A549 (cell line): Measurements from ENCODE around the gene PSME3IP1. TPM values are rescaled to one million over a fixed set of nuclear protein-coding genes. Genes with fewer than 3 reads are reported as not detected.

Experiments
- ATAC-seq, 2 experiments: fragments of 200-7000 bp in 1 of 2; fragments of >200 bp in 1 of 2; cut with Nextera tagmentation in 1 of 2; cut with Tn5 transposase in 1 of 2; 3 replicates each; pipeline versions ENCODE4 v1.8.0 to v1.9.1; 2018 to 2020; ENCODE audit warnings: mild to moderate bottlenecking in 1 of 2, moderate library complexity in 1 of 2
- CTCF ChIA-PET: fragments of 300-600 bp; sonication (Branson Sonifier 250); formaldehyde crosslinking; extraction: SDS; loops from one replicate; lab custom pipeline; 2021; ENCODE audit warnings: antibody characterized with exemption, inconsistent platforms; lab: Yijun Ruan, JAX
- POLR2A ChIA-PET: fragments of 350-600 bp; formaldehyde crosslinking; extraction: SDS; loops from one replicate; lab custom pipeline; 2021; ENCODE audit warnings: antibody characterized with exemption, inconsistent platforms; lab: Yijun Ruan, JAX
- DNase-seq, 2 experiments: peaks; one replicate each; pipeline versions ENCODE4 v3.0.0 to v3.0.0-alpha.2; 2011 to 2016; ENCODE audit warnings: low read depth in 1 of 2, low spot score in 1 of 2
- FAIRE-seq: peaks from 2 replicates; lab custom pipeline; 2011; peaks lifted over from hg19 to GRCh38; lab: Jason Lieb, UNC
- H3K27ac ChIP-seq, 2 experiments: fragments of >200 bp; sonication (Bioruptor Twin); formaldehyde crosslinking; 3 replicates each; pipeline ENCODE4 v1.5.1; 2016 to 2017
- H3K4me1 ChIP-seq: fragments of >200 bp; sonication (Bioruptor Twin); formaldehyde crosslinking; 3 replicates; pipeline ENCODE4 v1.6.1; 2016
- H3K4me2 ChIP-seq: fragments of >200 bp; sonication (Bioruptor Twin); formaldehyde crosslinking; 3 replicates; pipeline ENCODE4 v1.6.1; 2016
- H3K4me3 ChIP-seq: fragments of >200 bp; sonication (Bioruptor Twin); formaldehyde crosslinking; 3 replicates; pipeline ENCODE4 v1.5.1; 2016
- H3K9me3 ChIP-seq: fragments of >200 bp; sonication (Bioruptor Twin); formaldehyde crosslinking; 3 replicates; pipeline ENCODE4 v1.6.1; 2016
- CBX2 ChIP-seq: fragments of 200-600 bp; sonication (generic); IDR thresholded peaks from 2 replicates; pipeline ENCODE4 v1.6.1; 2016; ENCODE audit warnings: low read depth, mild to moderate bottlenecking, borderline replicate concordance
- CTCF ChIP-seq: fragments of >200 bp; sonication (Bioruptor Twin); formaldehyde crosslinking; IDR thresholded peaks from 3 replicates; pipeline ENCODE4 v1.5.1; 2016
- EHF ChIP-seq: fragments of 250-450 bp; sonication (Bioruptor Pico); IDR thresholded peaks from 2 replicates; pipeline ENCODE4 v1.5.0; 2020; ENCODE audit warnings: mild to moderate bottlenecking
- EP300 ChIP-seq, 2 experiments: fragments of >200 bp; sonication (Bioruptor Twin); formaldehyde crosslinking; IDR thresholded peaks; 2 replicates in 1 of 2; 3 replicates in 1 of 2; pipeline ENCODE4 v1.6.1; 2016 to 2017
- FOXS1 ChIP-seq: fragments of 250-450 bp; sonication (Bioruptor Pico); IDR thresholded peaks from 2 replicates; pipeline ENCODE4 v1.5.0; 2020; ENCODE audit warnings: mild to moderate bottlenecking, moderate library complexity
- GATA3 ChIP-seq: IDR thresholded peaks from 2 replicates; pipeline ENCODE4 v1.6.1; 2012; ENCODE audit warnings: borderline replicate concordance
- HEYL ChIP-seq: fragments of 250-450 bp; sonication (Bioruptor Pico); IDR thresholded peaks from 2 replicates; pipeline ENCODE4 v1.8.0; 2021; ENCODE audit warnings: mild to moderate bottlenecking, moderate library complexity
- JUN ChIP-seq, 2 experiments: fragments of >200 bp; sonication (Bioruptor Twin); formaldehyde crosslinking; IDR thresholded peaks; 2 replicates in 1 of 2; 3 replicates in 1 of 2; pipeline ENCODE4 v1.6.1; 2016 to 2017
- KDM5A ChIP-seq: fragments of 200-600 bp; sonication (generic); IDR thresholded peaks from 2 replicates; pipeline ENCODE4 v1.6.1; 2016; ENCODE audit warnings: antibody characterized with exemption, mild to moderate bottlenecking
- MAX ChIP-seq: IDR thresholded peaks from 2 replicates; pipeline ENCODE4 v1.6.1; 2012
- MAZ ChIP-seq: fragments of 150-350 bp; IDR thresholded peaks from 2 replicates; pipeline ENCODE4 v1.6.1; 2014; ENCODE audit warnings: antibody characterized with exemption, low read depth, low read length, borderline replicate concordance
- MYC ChIP-seq: IDR thresholded peaks from 2 replicates; pipeline ENCODE4 v1.6.1; 2012; ENCODE audit warnings: mild to moderate bottlenecking, inconsistent platforms, low read length, improper control_type of control experiment, borderline replicate concordance
- NPAS2 ChIP-seq: fragments of 250-450 bp; sonication (Bioruptor Pico); IDR thresholded peaks from 2 replicates; pipeline ENCODE4 v1.8.0; 2022; ENCODE audit warnings: mild to moderate bottlenecking, moderate library complexity, borderline replicate concordance
- PHF8 ChIP-seq: fragments of 200-600 bp; sonication (generic); IDR thresholded peaks from 2 replicates; pipeline ENCODE4 v1.6.1; 2016; ENCODE audit warnings: low read depth, mild to moderate bottlenecking, antibody characterized with exemption, moderate library complexity, borderline replicate concordance
- POLR2A ChIP-seq: IDR thresholded peaks from 2 replicates; pipeline ENCODE4 v1.6.1; 2012; ENCODE audit warnings: mild to moderate bottlenecking, low read length
- POLR2AphosphoS2 ChIP-seq: conservative IDR thresholded peaks from 2 replicates; pipeline ENCODE4 v1.6.1; 2012; ENCODE audit warnings: low read length, improper control_type of control experiment, inconsistent platforms
- RAD21 ChIP-seq, 2 experiments: fragments of >200 bp in 1 of 2; sonication (Bioruptor Twin) in 1 of 2; formaldehyde crosslinking in 1 of 2; IDR thresholded peaks in 1 of 2; conservative IDR thresholded peaks in 1 of 2; 2 replicates in 1 of 2; 3 replicates in 1 of 2; pipeline ENCODE4 v1.6.1; 2012 to 2018; ENCODE audit warnings: inconsistent platforms in 1 of 2
- RCOR1 ChIP-seq: fragments of 150-350 bp; IDR thresholded peaks from 2 replicates; pipeline ENCODE4 v1.6.1; 2014; ENCODE audit warnings: antibody characterized with exemption, low read length, low read depth
- RFX5 ChIP-seq: fragments of 450-650 bp; IDR thresholded peaks from 2 replicates; pipeline ENCODE4 v1.7.1; 2014; ENCODE audit warnings: antibody characterized with exemption, mild to moderate bottlenecking, moderate library complexity
- RNF2 ChIP-seq: fragments of 200-600 bp; sonication (generic); IDR thresholded peaks from 2 replicates; pipeline ENCODE4 v1.6.1; 2016; ENCODE audit warnings: low read depth, mild to moderate bottlenecking, antibody characterized with exemption, moderate library complexity, borderline replicate concordance
- TFCP2L1 ChIP-seq: fragments of 250-450 bp; sonication (Bioruptor Pico); IDR thresholded peaks from 2 replicates; pipeline ENCODE4 v1.5.0; 2021; ENCODE audit warnings: mild to moderate bottlenecking
- TP53 ChIP-seq: fragments of 250-450 bp; sonication (Bioruptor Pico); IDR thresholded peaks from 2 replicates; pipeline ENCODE4 v1.5.0; 2021; ENCODE audit warnings: mild to moderate bottlenecking, moderate library complexity
- ZFP36 ChIP-seq: fragments of 450-650 bp; IDR thresholded peaks from 2 replicates; pipeline ENCODE4 v1.6.1; 2014; ENCODE audit warnings: borderline replicate concordance; ENCODE audit not compliant: partially characterized antibody
- ZNF302 ChIP-seq: fragments of 250-450 bp; sonication (Bioruptor Pico); IDR thresholded peaks from 2 replicates; pipeline ENCODE4 v1.9.0; 2021; ENCODE audit warnings: inconsistent platforms, mild to moderate bottlenecking, moderate library complexity
- WGBS: methylation state at CpG from one replicate; pipeline ENCODE4 v1.1.6; 2017; ENCODE audit errors: missing lambda C conversion rate; 5-methylcytosine and 5-hydroxymethylcytosine counted together
- polyA plus RNA-seq, 4 experiments: library from polyadenylated mRNA; depleted of rRNA in 3 of 4; stranded (reverse); fragments of >200 nt; fragmentation: RNase III in 1 of 4; extraction: RNeasy Plus Mini Kit Qiagen cat#74134 plus additional on column Dnase treatment in 1 of 4; gene quantifications; 2 replicates in 3 of 4; 3 replicates in 1 of 4; pipeline ENCODE4 v1.2.3, GENCODE V29; 2011 to 2017
- TF ChIP-seq, protein P1 (sequence below): fragments of >200 bp; sonication (Bioruptor Twin); formaldehyde crosslinking; IDR thresholded peaks from 2 replicates; pipeline ENCODE4 v1.6.1; 2016
- TF ChIP-seq, protein P2 (sequence below): IDR thresholded peaks from 2 replicates; pipeline ENCODE4 v1.6.1; 2012; ENCODE audit warnings: low read depth, borderline replicate concordance

The PSME3IP1 gene
- polyA plus RNA-seq, 2 of the 4 experiments (the other 2 are of a cell fraction): 155 to 159 TPM

DNA sequence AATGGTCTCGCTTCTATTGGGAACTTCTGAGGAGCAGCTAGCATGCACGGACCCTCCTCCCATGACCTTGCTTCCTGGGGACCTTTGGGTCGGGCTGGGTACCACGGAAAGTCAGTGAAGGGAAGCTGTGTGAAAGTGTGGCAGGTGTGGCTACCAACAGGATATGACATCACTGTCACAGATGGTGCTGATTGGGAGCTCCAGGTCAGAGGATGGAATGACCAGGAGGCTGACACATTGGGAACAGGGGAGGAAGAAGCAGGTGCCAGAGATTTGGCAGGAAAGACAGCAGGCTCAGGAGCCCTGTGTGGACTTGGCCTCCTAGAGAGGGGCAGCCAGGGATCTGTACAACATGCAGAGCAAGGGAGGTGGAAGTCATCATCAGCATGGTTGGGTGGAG is 59.4 kb downstream of the PSME3IP1 start:
- no peak for FAIRE-seq
- CTCF ChIA-PET: interaction anchor here (1.2 to 3.5 kb wide), 4 partner anchors 11 to 42 kb away, joined by 3 to 19 read pairs (median 6); partner anchors contain the start of gene CPNE2
- Histone ChIP-seq H3K4me3 (no peak overlapping the region), H3K27ac (no peak overlapping the region)
- TF ChIP-seq RFX5 (no peak), MYC (no peak), ZNF302 (CRISPR knock-in tag) (no peak), PHF8 (no peak), ZFP36 (no peak), RNF2 (no peak), KDM5A (no peak), RAD21 (conservative IDR thresholded peaks at IDR 0.05 in 1 of 2, IDR thresholded peaks at IDR 0.05 in 1 of 2) (no peak), JUN (IDR thresholded peaks at IDR 0.05) (no peak), POLR2AphosphoS2 (no peak), FOXS1 (no peak), RCOR1 (no peak), CBX2 (no peak), NPAS2 (no peak), TP53 (CRISPR knock-in tag) (no peak)
- TF ChIP-seq, protein P1, sequence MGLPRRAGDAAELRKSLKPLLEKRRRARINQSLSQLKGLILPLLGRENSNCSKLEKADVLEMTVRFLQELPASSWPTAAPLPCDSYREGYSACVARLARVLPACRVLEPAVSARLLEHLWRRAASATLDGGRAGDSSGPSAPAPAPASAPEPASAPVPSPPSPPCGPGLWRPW: no peak
- TF ChIP-seq, all 56 proteins: peak for 0
- Histone ChIP-seq H3K4me1 (no peaks in the 10 kb centered on the region), H3K4me2 (no peak overlapping the region), H3K9me3 (no peaks in the 10 kb centered on the region)
- DNase-seq (no peak), ATAC-seq (no peak)
- WGBS: 91% methylated on average over 4 of the region's 4 CpGs
- POLR2A ChIA-PET: no interaction called here

- CTCF ChIA-PET: interaction anchor here (1.2 to 3.5 kb wide), 4 partner anchors 10 to 42 kb away, joined by 3 to 19 read pairs (median 6); partner anchors contain the start of gene CPNE2
- 89% methylated on average over 4 of the region's 4 CpGs for whole genome bisulfite sequencing
- POLR2A ChIA-PET: no interaction called here
Measured at GRCh38 chr16:57125969-57126368, 59.9 kb downstream of the PSME3IP1 start.

More at GRCh38 chr16:57125969-57126368, 59.9 kb downstream of the PSME3IP1 start:
- Histone ChIP-seq H3K27ac (no peak overlapping the region), H3K9me3 (no peaks in the 10 kb centered on the region), H3K4me3 (no peak overlapping the region)
- DNase-seq (no peak), FAIRE-seq (no peak)
- TF ChIP-seq FOXS1: no peak
- TF ChIP-seq, protein P2, sequence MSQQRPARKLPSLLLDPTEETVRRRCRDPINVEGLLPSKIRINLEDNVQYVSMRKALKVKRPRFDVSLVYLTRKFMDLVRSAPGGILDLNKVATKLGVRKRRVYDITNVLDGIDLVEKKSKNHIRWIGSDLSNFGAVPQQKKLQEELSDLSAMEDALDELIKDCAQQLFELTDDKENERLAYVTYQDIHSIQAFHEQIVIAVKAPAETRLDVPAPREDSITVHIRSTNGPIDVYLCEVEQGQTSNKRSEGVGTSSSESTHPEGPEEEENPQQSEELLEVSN: no peak
- TF ChIP-seq CTCF: no peak
- no peak for TF ChIP-seq TFCP2L1 (CRISPR knock-in tag)
- no peak for TF ChIP-seq MAX
- no peak for TF ChIP-seq RAD21 (conservative IDR thresholded peaks at IDR 0.05 in 1 of 2, IDR thresholded peaks at IDR 0.05 in 1 of 2)
- TF ChIP-seq EP300 (IDR thresholded peaks at IDR 0.05): no peak
- no peak for TF ChIP-seq PHF8
- TF ChIP-seq MAZ: no peak
- no peak for TF ChIP-seq NPAS2
- no peak for TF ChIP-seq HEYL (CRISPR knock-in tag)
- TF ChIP-seq POLR2A: no peak
- TF ChIP-seq EHF: no peak
- TF ChIP-seq GATA3: no peak
- TF ChIP-seq CBX2: no peak
- no peak for TF ChIP-seq ZFP36
- TF ChIP-seq, all 56 proteins: peak for 0
- no peak overlapping the region for H3K4me2 ChIP-seq
- no peaks in the 10 kb centered on the region for H3K4me1 ChIP-seq
- no peak for ATAC-seq
